ENCODE results near the gene TBC1D5. TPM values are rescaled to one million over a fixed set of nuclear protein-coding genes. Genes with fewer than 3 reads are reported as not detected.

Gene TBC1D5
- total and polyA plus RNA-seq, 2 of the 4 experiments (the other 2 are of a cell fraction): 16.4 to 57.0 TPM

GRCh38 chr3:17221529-17221928, 520.9 kb downstream of the TBC1D5 start:
- H3K14ac ChIP-seq (replicated peaks; ENCODE audit: low read depth, low read length): no peak overlapping the region
- H3K79me1 ChIP-seq (ENCODE audit: low read depth in 1 of 2, low read length in 2 of 2): no peaks in the 10 kb centered on the region
- H4K8ac ChIP-seq (ENCODE audit: low read depth in 2 of 2, low read length in 2 of 2): no peak overlapping the region
- no peaks in the 10 kb centered on the region for H3K9me1 ChIP-seq (ENCODE audit: insufficient read depth, low read length)
- intact Hi-C loops (cut with micrococcal nuclease) (no loop called here), in situ Hi-C loops (cut with MboI; ENCODE audit: low sequenced_read_pairs) (no loop called here), dilution Hi-C loops (cut with HindIII; ENCODE audit: low sequenced_read_pairs, unreplicated experiment) (no loop called here)
- no peak overlapping the region for H3K23ac ChIP-seq (ENCODE audit: low read depth, low read length)
- no peak overlapping the region for H3K56ac ChIP-seq (ENCODE audit: extremely low read depth, insufficient read depth, low read length)
- H2AK9ac ChIP-seq (replicated peaks; ENCODE audit: low read depth, low read length, poor library complexity): no peak overlapping the region
- no peak for DNase-seq
- H3K9ac ChIP-seq (ENCODE audit: low read depth, low read length): no peak overlapping the region
- H3K36me3 ChIP-seq (ENCODE audit: control insufficient read depth, insufficient read depth, low read length): no peaks in the 10 kb centered on the region
- CTCF ChIA-PET: no interaction called here
- no peaks in the 10 kb centered on the region for H4K20me1 ChIP-seq (ENCODE audit: insufficient read depth, low read length)
- 60% methylated on average over 1 of the region's 1 CpG; no CpG with 5 or more reads in 1 of the 2 experiments for WGBS, 2 experiments (ENCODE audit: extremely low coverage in 2 of 2, insufficient read length in 1 of 2)
- no peak for TF ChIP-seq USF2 (IDR thresholded peaks at IDR 0.05; ENCODE audit: low read depth, low read length)
- 0 out of 2 replicates have a peak, but pooled peaks have one; percentile 9 for TF ChIP-seq MAFK (IDR thresholded peaks at IDR 0.05; ENCODE audit: low read depth, low read length)
- H3K9me3 ChIP-seq (ENCODE audit: control insufficient read depth, insufficient read depth, low read length): no peaks in the 10 kb centered on the region
- H2AK5ac ChIP-seq (ENCODE audit: low read depth, low read length): no peak overlapping the region
- no peak overlapping the region for H4K91ac ChIP-seq (ENCODE audit: insufficient read depth, low read depth, low read length)
- ATAC-seq (ENCODE audit: low read depth): no peak
- H3K27me3 ChIP-seq (ENCODE audit: control insufficient read depth, insufficient read depth, low read length): no peaks in the 10 kb centered on the region
- H3K27ac ChIP-seq (ENCODE audit: insufficient read depth, low read length): no peak overlapping the region
- H3K4me3 ChIP-seq (ENCODE audit: insufficient read depth, low read depth, low read length): no peak overlapping the region
- H3K18ac ChIP-seq (ENCODE audit: low read depth, low read length): no peak overlapping the region
- no peak overlapping the region for H2BK120ac ChIP-seq (ENCODE audit: low read depth, low read length)
- no peak overlapping the region for H3K4me2 ChIP-seq (ENCODE audit: low read depth, low read length)
- H2BK20ac ChIP-seq (ENCODE audit: low read depth, low read length): no peak overlapping the region
- BruUV-seq (replicated peaks): no TSS peak
- H3K4ac ChIP-seq (ENCODE audit: low read depth, low read length): no peak overlapping the region
- no peak overlapping the region for H2AFZ ChIP-seq (replicated peaks; ENCODE audit: low read length, poor library complexity)
- POLR2A ChIA-PET (ENCODE audit: unreplicated experiment): no interaction called here
- no peaks in the 10 kb centered on the region for H3K4me1 ChIP-seq (ENCODE audit: control insufficient read depth, insufficient read depth, low read length)
- no peak overlapping the region for H2BK15ac ChIP-seq (ENCODE audit: low read depth, low read length)
- H2BK5ac ChIP-seq (ENCODE audit: low read depth, low read length, poor library complexity, severe bottlenecking): no peak overlapping the region
- no peak overlapping the region for H4K5ac ChIP-seq (ENCODE audit: low read depth, low read length)

Data from IMR-90 (cell line).